OCI-LY7 (cell line): ENCODE data around the gene GALNT9. TPM values are rescaled to one million over a fixed set of nuclear protein-coding genes. Genes with fewer than 3 reads are reported as not detected.

ENCODE experiments used
- BruUV-seq: library from RNA; stranded (reverse); fragments of 400-500 nt; replicated peaks from 2 replicates; lab custom pipeline; 2021; lab: Mats Ljungman, UMichigan
- CTCF ChIA-PET: fragments of 300-600 bp; sonication (Branson Sonifier 250); formaldehyde crosslinking; loops from one replicate; lab custom pipeline; 2022; ENCODE audit warnings: antibody characterized with exemption; ENCODE audit not compliant: unreplicated experiment; lab: Charles Lee
- POLR2A ChIA-PET: fragments of 300-600 bp; sonication (Branson Sonifier 250); formaldehyde crosslinking; loops from one replicate; lab custom pipeline; 2022; ENCODE audit warnings: antibody characterized with exemption; lab: Charles Lee
- DNase-seq: peaks from one replicate; pipeline ENCODE4 v3.0.0-alpha.2; 2015; ENCODE audit warnings: low spot score
- H2AFZ ChIP-seq: fragments of 200-600 bp; sonication (generic), shearing (Covaris generic); 2 replicates; pipeline ENCODE4 v1.6.1; 2014; ENCODE audit warnings: mild to moderate bottlenecking, antibody characterized with exemption, low read length, moderate library complexity
- H3K27ac ChIP-seq: fragments of 200-600 bp; sonication (generic); 2 replicates; pipeline ENCODE4 v1.5.1; 2014; ENCODE audit warnings: mixed run types, low read depth, mild to moderate bottlenecking, moderate library complexity, low read length, inconsistent platforms; ENCODE audit not compliant: poor library complexity, severe bottlenecking
- H3K36me3 ChIP-seq: fragments of 200-600 bp; sonication (generic); 2 replicates; pipeline ENCODE4 v1.6.1; 2014; ENCODE audit warnings: mild to moderate bottlenecking, antibody characterized with exemption, low read length, moderate library complexity, mixed read lengths; ENCODE audit not compliant: insufficient read depth
- H3K4me1 ChIP-seq: fragments of 200-600 bp; sonication (generic); 2 replicates; pipeline ENCODE4 v1.5.1; 2014; ENCODE audit warnings: mild to moderate bottlenecking, low read length; ENCODE audit not compliant: insufficient read depth, poor library complexity, severe bottlenecking
- H3K4me2 ChIP-seq: fragments of 200-600 bp; sonication (generic); 2 replicates; pipeline ENCODE4 v1.6.1; 2014; ENCODE audit warnings: mild to moderate bottlenecking, low read length
- H3K4me3 ChIP-seq: fragments of 200-600 bp; sonication (generic); 2 replicates; pipeline ENCODE4 v1.5.1; 2014; ENCODE audit warnings: mild to moderate bottlenecking, low read depth, low read length; ENCODE audit not compliant: poor library complexity, severe bottlenecking
- H3K79me2 ChIP-seq: fragments of 200-600 bp; sonication (generic); 2 replicates; pipeline ENCODE4 v1.6.1; 2016; ENCODE audit warnings: low read depth, mild to moderate bottlenecking, low read length, moderate library complexity, mixed read lengths; ENCODE audit not compliant: insufficient read depth
- H3K9me2 ChIP-seq: fragments of 200-600 bp; sonication (generic); 2 replicates; pipeline ENCODE4 v1.6.1; 2016; ENCODE audit warnings: mild to moderate bottlenecking, low read length, mixed read lengths; ENCODE audit not compliant: insufficient read depth
- H3K9me3 ChIP-seq: fragments of 200-600 bp; sonication (generic); 2 replicates; pipeline ENCODE4 v1.6.1; 2014; ENCODE audit warnings: mild to moderate bottlenecking, mixed run types, low read length, mixed read lengths
- H4K20me1 ChIP-seq: fragments of 200-600 bp; sonication (generic); 2 replicates; pipeline ENCODE4 v1.6.1; 2014; ENCODE audit warnings: mild to moderate bottlenecking, antibody characterized with exemption, low read length, moderate library complexity, mixed read lengths; ENCODE audit not compliant: insufficient read depth
- CTCF ChIP-seq: fragments of 200-600 bp; sonication (generic); conservative IDR thresholded peaks from 2 replicates; pipeline ENCODE4 v1.5.1; 2014; ENCODE audit warnings: mild to moderate bottlenecking, antibody characterized with exemption, low read length, moderate library complexity, mixed read lengths
- EZH2phosphoT487 ChIP-seq: fragments of 200-600 bp; sonication (generic); IDR thresholded peaks from 2 replicates; pipeline ENCODE4 v1.6.1; 2018; ENCODE audit warnings: low read depth, borderline replicate concordance, mild to moderate bottlenecking, mixed run types, antibody characterized with exemption, low read length, moderate library complexity, mixed read lengths
- intact Hi-C: fragments of 100-400 bp; cut with micrococcal nuclease; formaldehyde crosslinking; loops from one replicate; pipeline ENCODE4 v1.10.0; 2022; ENCODE audit not compliant: unreplicated experiment
- total RNA-seq, 2 experiments: library from RNA; depleted of rRNA in 1 of 2; stranded (reverse); fragments of >200 nt in 1 of 2; shearing (Covaris generic) in 1 of 2; gene quantifications; 2 replicates each; pipeline ENCODE4 v1.2.3, GENCODE V29; 2014 to 2022

The GALNT9 gene
- total RNA-seq, 2 experiments from 2014 or later = 0.28 TPM; not detected in 1

DNA sequence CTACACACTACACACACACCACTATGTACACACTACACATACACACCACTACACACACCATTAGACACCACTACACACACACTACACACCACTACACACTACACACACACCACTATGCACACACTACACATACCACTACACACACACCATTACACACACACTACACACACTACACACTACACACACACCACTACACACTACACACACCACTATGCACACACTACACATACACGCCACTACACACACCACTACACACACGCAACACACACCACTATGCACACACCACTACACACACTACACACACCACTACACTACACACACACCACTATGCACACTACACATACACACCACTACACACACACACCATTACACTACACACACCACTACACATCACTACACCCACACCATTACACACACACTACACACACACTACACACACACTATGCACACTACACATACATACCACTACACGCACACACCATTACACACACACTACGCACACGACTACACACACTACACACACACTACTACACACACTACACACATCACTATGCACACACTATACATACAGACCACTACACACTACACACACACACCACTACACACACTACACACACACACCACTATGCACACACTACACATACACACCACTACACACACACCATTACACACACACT, 171.5 kb downstream of the GALNT9 start:
- no peaks in the 10 kb centered on the region for H4K20me1 ChIP-seq
- H3K4me3 ChIP-seq = no peak overlapping the region
- H3K4me2 ChIP-seq = no peak overlapping the region
- DNase-seq = no peak
- intact Hi-C loops = no loop called here
- no peaks in the 10 kb centered on the region for H3K9me2 ChIP-seq
- no peaks in the 10 kb centered on the region for H3K4me1 ChIP-seq
- H3K27ac ChIP-seq = no peak overlapping the region
- ChIA-PET POLR2A (no interaction called here), CTCF (no interaction called here)
- peaks cover 45% of the 10 kb centered on the region for H3K36me3 ChIP-seq
- no peak overlapping the region for H2AFZ ChIP-seq
- peaks cover 24% of the 10 kb centered on the region for H3K9me3 ChIP-seq
- BruUV-seq = no TSS peak
- no peaks in the 10 kb centered on the region for H3K79me2 ChIP-seq
- no peak for TF ChIP-seq CTCF

- Histone ChIP-seq H3K9me3 (peaks cover 24% of the 10 kb centered on the region), H3K4me2 (no peak overlapping the region), H3K79me2 (no peaks in the 10 kb centered on the region), H3K27ac (no peak overlapping the region), H4K20me1 (no peaks in the 10 kb centered on the region), H3K4me3 (no peak overlapping the region), H3K36me3 (peaks cover 56% of the 10 kb centered on the region), H2AFZ (no peak overlapping the region), H3K4me1 (no peaks in the 10 kb centered on the region), H3K9me2 (no peaks in the 10 kb centered on the region)
- ChIA-PET POLR2A (no interaction called here), CTCF (no interaction called here)
- no peak for TF ChIP-seq EZH2phosphoT487
- no peak for TF ChIP-seq CTCF
- BruUV-seq = no TSS peak
- intact Hi-C loops = no loop called here
- no peak for DNase-seq
Measured at GRCh38 chr12:132156573-132157325, 172.6 kb downstream of the GALNT9 start.
